Measurements from ENCODE around the gene SERPINE2. TPM values are rescaled to one million over a fixed set of nuclear protein-coding genes. Genes with fewer than 3 reads are reported as not detected.
A peak's percentile ranks its signal among the peaks of the same experiment; 100 is the strongest.

SERPINE2 gene
- total and polyA plus RNA-seq, 9 donors: 59.6 to 136 (median 113) TPM

DNA sequence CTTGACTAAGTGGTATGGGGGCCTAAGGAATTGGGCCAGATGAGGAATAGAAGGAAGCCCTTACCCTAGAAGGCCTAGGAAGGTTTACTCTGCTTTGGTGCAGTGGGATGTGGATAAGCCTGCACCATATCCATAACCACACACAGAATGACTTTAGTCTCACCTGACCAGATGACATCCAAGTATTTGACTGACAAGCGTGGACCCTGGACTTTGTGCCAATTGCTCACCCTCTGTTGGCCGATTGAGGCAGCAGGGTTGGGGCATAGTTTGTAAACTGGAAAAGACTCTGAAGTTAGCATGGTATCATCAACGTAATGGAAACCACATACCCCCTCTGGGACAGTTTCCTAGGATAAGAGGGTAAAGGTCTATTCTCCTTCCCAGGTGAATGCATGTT is 36.5 kb upstream of the SERPINE2 start:
- DNase-seq: no peak
- Histone ChIP-seq H3K4me1 (ENCODE audit: control insufficient read depth, insufficient read depth, low read length) (peaks cover 12% of the 10 kb centered on the region), H3K27ac (ENCODE audit: low read length) (no peak overlapping the region), H3K36me3 (ENCODE audit: control insufficient read depth, insufficient read depth, low read length) (no peaks in the 10 kb centered on the region), H3K9me3 (replicated peaks; ENCODE audit: control insufficient read depth, low read depth, low read length) (no peaks in the 10 kb centered on the region), H3K4me3 (ENCODE audit: low read length) (no peak overlapping the region), H3K27me3 (ENCODE audit: control insufficient read depth, insufficient read depth, low read length) (no peaks in the 10 kb centered on the region)
- WGBS (ENCODE audit: insufficient coverage): no CpG with 5 or more reads among the region's 3 CpGs

DNA sequence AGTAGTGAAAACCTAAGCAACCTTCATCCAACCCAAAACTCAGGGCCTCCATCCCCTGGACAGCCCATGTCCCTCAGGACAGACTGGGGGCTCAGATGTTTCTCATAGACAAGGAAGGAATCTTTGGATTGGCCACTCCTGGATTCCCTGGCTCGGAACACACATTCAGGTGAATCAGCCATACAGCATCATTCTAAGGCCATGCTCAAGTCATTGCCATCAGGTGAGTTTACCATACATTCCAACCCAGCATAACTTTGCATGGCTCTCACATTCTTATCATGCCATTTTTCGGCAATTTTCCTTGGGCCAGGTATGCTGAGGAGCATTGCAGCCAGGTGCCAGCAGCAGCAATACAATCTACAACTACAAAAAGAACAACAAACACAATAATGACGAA is 34.6 kb upstream of the SERPINE2 start:
- H3K4me3 ChIP-seq (ENCODE audit: low read length): no peak overlapping the region
- peaks cover 13% of the 10 kb centered on the region for H3K4me1 ChIP-seq (ENCODE audit: control insufficient read depth, insufficient read depth, low read length)
- DNase-seq: no peak
- H3K27me3 ChIP-seq (ENCODE audit: control insufficient read depth, insufficient read depth, low read length): no peaks in the 10 kb centered on the region
- H3K27ac ChIP-seq (ENCODE audit: low read length): peak overlapping the region; percentile 83
- no peaks in the 10 kb centered on the region for H3K36me3 ChIP-seq (ENCODE audit: control insufficient read depth, insufficient read depth, low read length)
- H3K9me3 ChIP-seq (replicated peaks; ENCODE audit: control insufficient read depth, low read depth, low read length): no peaks in the 10 kb centered on the region
- WGBS (ENCODE audit: insufficient coverage): 89% methylated on average over 1 of the region's 3 CpGs

DNA sequence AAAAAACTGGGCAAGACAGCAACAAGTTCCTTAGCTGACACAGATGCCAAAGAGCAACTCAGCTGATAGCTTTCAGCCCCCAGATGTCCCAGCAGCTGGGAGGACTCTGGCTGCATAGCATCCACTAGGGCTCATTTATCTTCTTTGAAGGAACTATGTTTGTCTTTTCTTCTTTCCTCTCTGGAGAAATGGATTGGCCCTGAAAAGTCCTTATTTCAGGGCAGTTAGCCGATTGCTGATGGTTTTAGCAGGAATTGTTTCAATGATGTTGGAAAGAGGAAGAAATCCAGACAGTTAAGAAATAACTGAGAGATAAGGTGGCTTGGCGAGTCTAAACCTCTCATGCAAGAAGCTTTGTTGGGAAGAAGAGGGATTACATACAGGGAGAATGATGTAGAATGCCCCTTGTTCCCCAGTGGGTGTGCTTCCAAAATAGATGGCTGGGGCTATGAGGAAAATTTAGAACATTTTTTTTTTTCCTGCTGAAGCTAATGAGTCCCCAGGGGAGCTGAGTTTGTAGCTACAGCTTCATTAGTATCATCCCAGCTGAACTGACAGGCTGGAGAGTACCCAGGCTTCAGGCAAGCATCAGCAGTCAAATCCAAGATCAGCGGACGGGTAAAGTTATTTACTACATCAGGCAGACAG is 33.6 kb upstream of the SERPINE2 start:
- Histone ChIP-seq H3K9me3 (replicated peaks; ENCODE audit: control insufficient read depth, low read depth, low read length) (no peaks in the 10 kb centered on the region), H3K4me3 (ENCODE audit: low read length) (no peak overlapping the region), H3K27me3 (ENCODE audit: control insufficient read depth, insufficient read depth, low read length) (no peaks in the 10 kb centered on the region), H3K27ac (ENCODE audit: low read length) (peak overlapping the region; percentile 83), H3K36me3 (ENCODE audit: control insufficient read depth, insufficient read depth, low read length) (no peaks in the 10 kb centered on the region), H3K4me1 (ENCODE audit: control insufficient read depth, insufficient read depth, low read length) (peaks cover 13% of the 10 kb centered on the region)
- WGBS (ENCODE audit: insufficient coverage): 30% methylated on average over 2 of the region's 4 CpGs
- DNase-seq: peak; percentile 97

DNA sequence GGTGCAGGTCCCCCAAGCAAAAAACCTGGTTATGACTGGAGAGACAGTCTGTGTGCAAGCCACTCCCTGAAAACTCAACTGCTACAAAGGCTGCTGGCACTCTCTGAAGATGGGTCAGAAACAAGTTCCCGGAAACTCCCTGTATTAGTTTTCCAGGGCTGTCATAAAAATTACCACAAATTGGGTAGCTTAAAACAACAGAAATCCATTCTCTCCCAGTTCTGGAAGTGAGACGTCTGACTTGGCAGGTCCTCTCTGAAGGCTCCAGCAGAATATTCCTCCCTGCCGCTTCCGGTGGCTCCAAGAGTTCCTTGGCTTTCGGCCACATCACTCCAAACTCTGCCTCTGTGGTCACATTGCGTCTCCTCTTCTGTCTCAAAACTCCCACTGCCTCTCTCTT is 30.1 kb upstream of the SERPINE2 start:
- DNase-seq: peak; percentile 66

DNA sequence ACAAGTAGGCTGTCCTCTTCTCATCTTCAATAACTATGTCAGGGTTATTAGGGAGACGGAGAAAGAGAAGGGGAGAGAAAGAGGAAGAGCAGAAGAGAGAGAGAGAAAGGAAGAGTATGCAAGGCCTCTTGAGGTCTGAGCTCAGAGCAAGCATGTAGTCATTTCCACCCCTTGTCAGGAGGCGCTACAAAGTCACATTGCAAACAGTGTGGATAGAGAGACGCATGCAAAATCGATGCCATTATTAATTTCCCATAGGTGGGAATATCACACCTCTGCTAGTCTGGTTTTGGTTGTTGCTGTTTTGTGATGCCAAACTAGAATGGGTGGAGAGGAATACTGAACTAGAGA is 24.2 kb upstream of the SERPINE2 start:
- H3K9me3 ChIP-seq (replicated peaks; ENCODE audit: control insufficient read depth, low read depth, low read length): no peaks in the 10 kb centered on the region
- H3K4me1 ChIP-seq (ENCODE audit: control insufficient read depth, insufficient read depth, low read length): peaks cover 2% of the 10 kb centered on the region
- H3K27me3 ChIP-seq (ENCODE audit: control insufficient read depth, insufficient read depth, low read length): no peaks in the 10 kb centered on the region
- DNase-seq: no peak
- H3K4me3 ChIP-seq (ENCODE audit: low read length): no peak overlapping the region
- no peaks in the 10 kb centered on the region for H3K36me3 ChIP-seq (ENCODE audit: control insufficient read depth, insufficient read depth, low read length)
- WGBS (ENCODE audit: insufficient coverage): 86% methylated on average over 2 of the region's 4 CpGs
- no peak overlapping the region for H3K27ac ChIP-seq (ENCODE audit: low read length)

More for the DNA sequence above, 30.1 kb upstream of the SERPINE2 start:
- no peaks in the 10 kb centered on the region for H3K36me3 ChIP-seq (ENCODE audit: control insufficient read depth, insufficient read depth, low read length)
- peaks cover 13% of the 10 kb centered on the region for H3K4me1 ChIP-seq (ENCODE audit: control insufficient read depth, insufficient read depth, low read length)
- no peak overlapping the region for H3K27ac ChIP-seq (ENCODE audit: low read length)
- H3K27me3 ChIP-seq (ENCODE audit: control insufficient read depth, insufficient read depth, low read length): no peaks in the 10 kb centered on the region
- H3K9me3 ChIP-seq (replicated peaks; ENCODE audit: control insufficient read depth, low read depth, low read length): no peaks in the 10 kb centered on the region
- no peak overlapping the region for H3K4me3 ChIP-seq (ENCODE audit: low read length)
- 58% methylated on average over 4 of the region's 6 CpGs for WGBS (ENCODE audit: insufficient coverage)

DNA sequence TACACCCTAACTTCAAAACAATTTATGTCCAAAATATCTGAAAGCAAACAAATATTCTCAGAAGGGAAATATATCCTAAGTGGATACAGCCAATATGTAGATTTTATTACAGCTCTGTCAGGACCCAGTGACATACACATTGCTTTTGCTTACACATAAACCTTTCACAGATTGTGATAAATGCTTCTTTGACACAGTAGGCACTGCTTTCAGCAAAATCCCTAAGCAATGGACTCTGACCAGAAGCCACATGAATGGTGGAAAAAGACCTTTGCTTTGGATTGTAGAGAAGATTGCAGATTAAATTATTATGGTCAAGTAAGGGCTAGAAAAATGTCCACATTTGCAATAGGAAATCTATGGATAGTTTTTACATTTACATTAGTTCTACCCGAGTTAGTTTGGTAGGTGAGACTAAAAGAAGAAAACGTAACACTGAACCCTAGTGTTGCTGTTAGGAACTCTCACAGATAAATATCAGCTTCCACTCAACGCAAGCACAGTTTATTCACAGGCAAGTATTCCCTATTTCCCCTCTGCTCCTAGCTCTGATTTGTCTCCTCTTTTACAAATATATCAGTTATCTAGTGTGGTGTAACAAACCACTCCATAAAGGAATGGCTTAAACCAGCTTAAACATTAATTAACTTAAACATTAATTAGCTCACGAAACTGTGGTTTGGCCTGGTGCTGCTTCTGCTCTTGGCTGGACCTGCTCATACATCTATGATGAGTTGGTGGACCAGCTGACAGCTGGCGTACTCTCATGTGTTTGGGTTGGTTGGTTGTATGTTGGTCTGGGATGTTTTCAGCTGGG is 23.6 kb upstream of the SERPINE2 start:
- no CpG with 5 or more reads among the region's 5 CpGs for WGBS (ENCODE audit: insufficient coverage)
- DNase-seq: peak; percentile 47
- no peaks in the 10 kb centered on the region for H3K27me3 ChIP-seq (ENCODE audit: control insufficient read depth, insufficient read depth, low read length)
- no peaks in the 10 kb centered on the region for H3K9me3 ChIP-seq (replicated peaks; ENCODE audit: control insufficient read depth, low read depth, low read length)
- peak overlapping the region; percentile 47 for H3K27ac ChIP-seq (ENCODE audit: low read length)
- no peak overlapping the region for H3K4me3 ChIP-seq (ENCODE audit: low read length)
- H3K4me1 ChIP-seq (ENCODE audit: control insufficient read depth, insufficient read depth, low read length): peaks cover 2% of the 10 kb centered on the region
- no peaks in the 10 kb centered on the region for H3K36me3 ChIP-seq (ENCODE audit: control insufficient read depth, insufficient read depth, low read length)

DNA sequence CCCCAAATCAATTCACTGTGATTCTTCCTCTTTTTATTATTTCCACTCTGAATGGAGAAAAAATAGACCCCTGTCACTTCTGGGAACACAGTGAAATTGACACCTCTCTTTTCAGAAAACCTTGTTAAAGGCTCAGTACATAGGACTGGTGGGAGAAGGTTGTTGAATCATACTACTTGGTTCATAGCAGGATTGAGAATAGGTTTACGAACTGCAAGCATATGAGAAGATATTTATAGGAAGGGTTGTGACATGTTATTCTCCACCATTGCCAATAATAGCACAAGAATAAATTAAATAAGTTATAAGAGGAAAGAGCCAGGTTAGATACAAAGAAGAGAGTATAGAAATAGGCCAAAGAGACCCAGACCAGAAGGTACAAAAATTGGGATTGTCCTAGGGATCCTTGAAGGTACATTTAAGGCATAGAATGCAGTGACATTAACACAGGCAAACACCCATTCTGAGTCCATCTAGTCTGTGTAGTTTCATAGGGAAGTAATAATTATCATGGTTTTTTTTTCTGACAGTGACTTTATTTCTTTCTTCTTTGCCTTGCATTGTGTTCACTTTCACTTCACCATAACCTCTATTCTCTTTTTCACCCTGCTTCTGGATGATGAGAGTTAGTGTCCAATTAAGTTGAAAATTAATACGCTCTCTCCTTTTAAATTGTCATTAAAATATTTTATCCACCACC is 21.8 kb upstream of the SERPINE2 start:
- DNase-seq: no peak
- Histone ChIP-seq H3K4me1 (ENCODE audit: control insufficient read depth, insufficient read depth, low read length) (peaks cover 2% of the 10 kb centered on the region), H3K9me3 (replicated peaks; ENCODE audit: control insufficient read depth, low read depth, low read length) (no peaks in the 10 kb centered on the region), H3K36me3 (ENCODE audit: control insufficient read depth, insufficient read depth, low read length) (no peaks in the 10 kb centered on the region), H3K27ac (ENCODE audit: low read length) (no peak overlapping the region), H3K4me3 (ENCODE audit: low read length) (no peak overlapping the region), H3K27me3 (ENCODE audit: control insufficient read depth, insufficient read depth, low read length) (no peaks in the 10 kb centered on the region)
- no CpG with 5 or more reads among the region's 2 CpGs for WGBS (ENCODE audit: insufficient coverage)

DNA sequence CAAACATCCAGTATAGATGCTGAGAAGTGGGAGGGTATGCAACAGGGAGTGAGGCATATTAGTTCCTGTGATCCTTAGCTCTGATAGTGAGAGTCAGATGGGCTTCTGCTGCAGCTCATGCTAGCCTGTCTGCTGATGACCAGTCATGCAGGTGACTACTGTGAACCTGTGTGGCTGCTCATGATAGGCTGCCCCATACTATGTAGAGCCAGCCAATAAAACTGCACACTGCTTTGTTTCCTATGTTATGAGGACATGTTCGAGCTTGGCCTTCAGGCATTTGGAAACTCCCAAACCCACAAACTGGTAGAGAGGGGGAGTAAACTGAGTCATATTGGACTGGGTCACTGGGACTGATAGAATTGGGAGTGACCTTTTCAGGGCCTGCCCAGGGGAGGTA is 20.1 kb upstream of the SERPINE2 start:
- Histone ChIP-seq H3K27me3 (ENCODE audit: control insufficient read depth, insufficient read depth, low read length) (no peaks in the 10 kb centered on the region), H3K4me1 (ENCODE audit: control insufficient read depth, insufficient read depth, low read length) (peaks cover 2% of the 10 kb centered on the region), H3K27ac (ENCODE audit: low read length) (no peak overlapping the region), H3K36me3 (ENCODE audit: control insufficient read depth, insufficient read depth, low read length) (no peaks in the 10 kb centered on the region), H3K4me3 (ENCODE audit: low read length) (no peak overlapping the region), H3K9me3 (replicated peaks; ENCODE audit: control insufficient read depth, low read depth, low read length) (no peaks in the 10 kb centered on the region)
- DNase-seq: no peak
- no CpG with 5 or more reads among the region's 1 CpG for WGBS (ENCODE audit: insufficient coverage)

DNA sequence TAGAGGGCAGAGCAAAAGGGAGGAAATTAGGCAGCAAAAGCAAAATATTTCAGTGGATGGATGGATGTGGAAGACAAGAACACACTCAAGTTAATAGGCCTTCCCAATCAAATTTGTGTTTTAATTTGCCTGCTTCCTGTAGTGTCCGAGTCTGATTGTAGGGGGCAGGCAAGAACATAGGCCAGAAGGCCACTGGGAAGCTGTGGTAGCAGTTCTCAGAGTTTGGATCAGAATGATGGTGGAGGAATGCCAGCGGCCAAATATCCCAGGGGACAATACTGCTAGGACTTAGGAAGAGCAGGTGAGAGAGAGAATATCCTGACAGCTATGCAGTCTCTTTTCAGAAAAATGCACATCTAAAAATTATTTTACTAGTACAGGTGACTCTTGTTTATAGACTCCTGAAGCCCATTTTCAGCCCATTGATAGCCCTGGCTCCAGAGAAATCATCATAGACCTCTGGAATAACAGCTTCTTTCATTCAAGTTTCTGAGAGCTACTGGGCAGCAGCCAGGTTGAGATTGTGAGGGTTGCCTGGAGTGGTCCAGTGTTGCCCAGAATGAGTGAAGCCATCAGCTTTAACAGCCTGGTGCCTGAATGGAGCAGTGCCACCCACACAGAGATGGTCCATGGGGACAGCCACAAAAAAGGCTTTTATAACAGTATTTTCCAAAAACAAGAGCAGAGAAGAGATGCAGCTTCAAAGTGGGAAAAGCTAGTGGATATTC is 19.1 kb upstream of the SERPINE2 start:
- Histone ChIP-seq H3K27me3 (ENCODE audit: control insufficient read depth, insufficient read depth, low read length) (no peaks in the 10 kb centered on the region), H3K9me3 (replicated peaks; ENCODE audit: control insufficient read depth, low read depth, low read length) (no peaks in the 10 kb centered on the region), H3K27ac (ENCODE audit: low read length) (no peak overlapping the region), H3K4me3 (ENCODE audit: low read length) (no peak overlapping the region), H3K4me1 (ENCODE audit: control insufficient read depth, insufficient read depth, low read length) (peaks cover 2% of the 10 kb centered on the region), H3K36me3 (ENCODE audit: control insufficient read depth, insufficient read depth, low read length) (no peaks in the 10 kb centered on the region)
- DNase-seq: no peak
- WGBS (ENCODE audit: insufficient coverage): 43% methylated on average over 1 of the region's 2 CpGs

DNA sequence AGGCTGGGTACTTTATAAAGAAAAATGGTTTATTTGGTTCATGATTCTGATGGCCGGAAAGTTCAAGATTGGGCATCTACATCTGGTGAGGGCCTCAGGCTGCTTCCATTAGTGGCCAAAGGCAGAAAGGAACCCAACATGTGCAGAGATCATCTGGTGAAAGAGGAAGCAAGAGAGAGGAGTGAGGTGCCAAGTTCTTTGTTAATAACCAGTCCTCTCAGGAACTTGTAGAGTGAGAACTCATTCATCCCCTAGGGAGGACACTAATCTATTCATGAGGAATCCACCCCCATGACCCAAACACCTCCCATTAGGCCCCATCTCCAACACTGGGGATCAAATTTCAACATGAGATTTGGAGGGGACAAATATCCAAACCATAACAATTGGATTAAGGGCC is 17.8 kb upstream of the SERPINE2 start:
- H3K9me3 ChIP-seq (replicated peaks; ENCODE audit: control insufficient read depth, low read depth, low read length): no peaks in the 10 kb centered on the region
- no peak overlapping the region for H3K4me3 ChIP-seq (ENCODE audit: low read length)
- DNase-seq: no peak
- H3K4me1 ChIP-seq (ENCODE audit: control insufficient read depth, insufficient read depth, low read length): peaks cover 2% of the 10 kb centered on the region
- no peaks in the 10 kb centered on the region for H3K36me3 ChIP-seq (ENCODE audit: control insufficient read depth, insufficient read depth, low read length)
- H3K27me3 ChIP-seq (ENCODE audit: control insufficient read depth, insufficient read depth, low read length): no peaks in the 10 kb centered on the region
- 100% methylated on average over 1 of the region's 1 CpG for WGBS (ENCODE audit: insufficient coverage)
- H3K27ac ChIP-seq (ENCODE audit: low read length): no peak overlapping the region
